Uterus (tissue), 4 donors: ENCODE results near the gene CPPED1. TPM values are rescaled to one million over a fixed set of nuclear protein-coding genes. Genes with fewer than 3 reads are reported as not detected.

ENCODE experiments used
- DNase-seq, 2 donors: peaks; one replicate each; pipeline ENCODE4 v3.0.0-alpha.2; 2019 to 2020
- H3K27ac ChIP-seq, 2 donors: fragments of 200-600 bp; sonication (generic); 1 replicate in 1 of 2; 2 replicates in 1 of 2; pipeline ENCODE4 v1.5.1; 2016 to 2018
- H3K27me3 ChIP-seq, 2 donors: fragments of 200-600 bp; sonication (generic); one replicate each; pipeline ENCODE4 v1.5.1; 2018 to 2019; ENCODE audit warnings: control low read depth in 1 of 2
- H3K36me3 ChIP-seq, 2 donors: fragments of 200-600 bp; sonication (generic); one replicate each; pipeline ENCODE4 v1.5.1; 2019; ENCODE audit warnings: control low read depth in 1 of 2
- H3K4me1 ChIP-seq, 2 donors: fragments of 200-600 bp; sonication (generic); one replicate each; pipeline ENCODE4 v1.5.1; 2018 to 2019; ENCODE audit warnings: control low read depth in 1 of 2
- H3K4me3 ChIP-seq, 2 donors: fragments of 200-600 bp; sonication (generic); 1 replicate in 1 of 2; 2 replicates in 1 of 2; pipeline ENCODE4 v1.5.1; 2018 to 2019; ENCODE audit warnings: mild to moderate bottlenecking in 1 of 2
- H3K9me3 ChIP-seq, 2 donors: fragments of 200-600 bp; sonication (generic); one replicate each; pipeline ENCODE4 v1.5.1; 2019; ENCODE audit warnings: control low read depth in 1 of 2
- POLR2A ChIP-seq, 2 donors: fragments of 450-650 bp; IDR thresholded peaks; one replicate each; pipeline ENCODE4 v1.6.1; 2016; ENCODE audit warnings: antibody characterized with exemption in 2 of 2, mild to moderate bottlenecking in 1 of 2, moderate library complexity in 1 of 2
- intact Hi-C: fragments of 100-400 bp; cut with DNase I; formaldehyde crosslinking; loops from one replicate; pipeline ENCODE4 v1.15.1; 2023; ENCODE audit warnings: low total_unique reads
- total RNA-seq, 4 donors: library from RNA; depleted of rRNA in 3 of 4; stranded (reverse); fragments of >200 nt in 3 of 4; gene quantifications; one replicate each; pipeline versions ENCODE4 v1.1.0 to v1.2.4, GENCODE V29; 2014 to 2023
- TF ChIP-seq, protein P1 (sequence below), 4 experiments: fragments of 200-600 bp in 2 of 4; fragments of 450-650 bp in 2 of 4; sonication (generic) in 2 of 4; IDR thresholded peaks; one replicate each; pipeline ENCODE4 v1.5.1; 2016 to 2019; ENCODE audit warnings: antibody characterized with exemption in 4 of 4, mild to moderate bottlenecking in 2 of 4, moderate library complexity in 1 of 4
- donor health status: DM: yes; HTN: yes; CAD: no.

CPPED1 gene
- total RNA-seq, 4 donors from 2014 or later: 1.5 to 9.2 (median 5.5) TPM

GRCh38 chr16:12699161-12699560 is 104.5 kb downstream of the CPPED1 start:
- Histone ChIP-seq H3K27ac (no peak overlapping the region), H3K9me3 (no peaks in the 10 kb centered on the region), H3K36me3 (no peaks in the 10 kb centered on the region), H3K4me1 (no peaks in the 10 kb centered on the region), H3K27me3 (no peaks in the 10 kb centered on the region), H3K4me3 (no peak overlapping the region)
- DNase-seq: no peak
- TF ChIP-seq POLR2A (IDR thresholded peaks at IDR 0.05): no peak
- TF ChIP-seq, protein P1, sequence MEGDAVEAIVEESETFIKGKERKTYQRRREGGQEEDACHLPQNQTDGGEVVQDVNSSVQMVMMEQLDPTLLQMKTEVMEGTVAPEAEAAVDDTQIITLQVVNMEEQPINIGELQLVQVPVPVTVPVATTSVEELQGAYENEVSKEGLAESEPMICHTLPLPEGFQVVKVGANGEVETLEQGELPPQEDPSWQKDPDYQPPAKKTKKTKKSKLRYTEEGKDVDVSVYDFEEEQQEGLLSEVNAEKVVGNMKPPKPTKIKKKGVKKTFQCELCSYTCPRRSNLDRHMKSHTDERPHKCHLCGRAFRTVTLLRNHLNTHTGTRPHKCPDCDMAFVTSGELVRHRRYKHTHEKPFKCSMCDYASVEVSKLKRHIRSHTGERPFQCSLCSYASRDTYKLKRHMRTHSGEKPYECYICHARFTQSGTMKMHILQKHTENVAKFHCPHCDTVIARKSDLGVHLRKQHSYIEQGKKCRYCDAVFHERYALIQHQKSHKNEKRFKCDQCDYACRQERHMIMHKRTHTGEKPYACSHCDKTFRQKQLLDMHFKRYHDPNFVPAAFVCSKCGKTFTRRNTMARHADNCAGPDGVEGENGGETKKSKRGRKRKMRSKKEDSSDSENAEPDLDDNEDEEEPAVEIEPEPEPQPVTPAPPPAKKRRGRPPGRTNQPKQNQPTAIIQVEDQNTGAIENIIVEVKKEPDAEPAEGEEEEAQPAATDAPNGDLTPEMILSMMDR (IDR thresholded peaks at IDR 0.05): no peak
- intact Hi-C loops: no loop called here

- H3K9me3 ChIP-seq: no peaks in the 10 kb centered on the region
- no peaks in the 10 kb centered on the region for H3K27me3 ChIP-seq
- H3K27ac ChIP-seq: no peak overlapping the region
- TF ChIP-seq, protein P1 (IDR thresholded peaks at IDR 0.05): no peak
- no peak for TF ChIP-seq POLR2A (IDR thresholded peaks at IDR 0.05)
- no peaks in the 10 kb centered on the region for H3K4me1 ChIP-seq
- intact Hi-C loops: no loop called here
- DNase-seq: no peak
- H3K4me3 ChIP-seq: no peak overlapping the region
- no peaks in the 10 kb centered on the region for H3K36me3 ChIP-seq
Observed at GRCh38 chr16:12697437-12697836, 106.2 kb downstream of the CPPED1 start.

- Histone ChIP-seq H3K27me3 (no peaks in the 10 kb centered on the region), H3K4me3 (no peak overlapping the region), H3K27ac (no peak overlapping the region), H3K36me3 (no peaks in the 10 kb centered on the region), H3K9me3 (no peaks in the 10 kb centered on the region), H3K4me1 (no peaks in the 10 kb centered on the region)
- TF ChIP-seq, protein P1 (IDR thresholded peaks at IDR 0.05): no peak
- intact Hi-C loops: no loop called here
- DNase-seq: no peak
Observed at GRCh38 chr16:12695454-12695853, 108.2 kb downstream of the CPPED1 start.

DNA sequence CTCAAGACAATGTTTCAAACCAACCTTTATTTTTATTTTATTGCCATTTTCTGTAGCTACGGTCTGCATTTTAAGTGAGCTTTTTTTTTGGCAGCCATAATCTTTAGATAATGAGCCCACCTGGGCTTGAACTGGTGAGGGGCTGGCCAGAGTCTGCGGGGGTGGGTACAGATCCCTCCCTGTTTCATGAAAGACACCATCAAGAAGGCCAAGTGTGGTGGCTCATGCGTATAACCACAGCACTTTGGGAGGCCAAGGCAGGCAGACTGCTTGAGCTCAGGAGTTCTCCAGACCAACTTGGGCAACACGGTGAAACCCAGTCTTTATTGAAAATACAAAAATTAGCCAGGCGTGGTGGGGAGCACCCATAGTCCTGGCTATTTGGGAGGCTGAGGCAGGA is 113.7 kb downstream of the CPPED1 start:
- Histone ChIP-seq H3K4me3 (no peak overlapping the region), H3K36me3 (no peaks in the 10 kb centered on the region), H3K9me3 (no peaks in the 10 kb centered on the region), H3K27me3 (no peaks in the 10 kb centered on the region), H3K27ac (no peak overlapping the region), H3K4me1 (no peaks in the 10 kb centered on the region)
- TF ChIP-seq POLR2A (IDR thresholded peaks at IDR 0.05): no peak
- TF ChIP-seq, protein P1 (IDR thresholded peaks at IDR 0.05): no peak
- no peak for DNase-seq
- intact Hi-C loops: no loop called here

GRCh38 chr16:12688951-12689850 is 114.5 kb downstream of the CPPED1 start:
- no peaks in the 10 kb centered on the region for H3K36me3 ChIP-seq
- no peaks in the 10 kb centered on the region for H3K4me1 ChIP-seq
- H3K27me3 ChIP-seq: no peaks in the 10 kb centered on the region
- H3K27ac ChIP-seq: no peak overlapping the region
- DNase-seq: no peak
- no peak overlapping the region for H3K4me3 ChIP-seq
- intact Hi-C loops: no loop called here
- no peaks in the 10 kb centered on the region for H3K9me3 ChIP-seq
- TF ChIP-seq, protein P1 (IDR thresholded peaks at IDR 0.05): no peak
- no peak for TF ChIP-seq POLR2A (IDR thresholded peaks at IDR 0.05)
